Epithelial cell of esophagus (primary cell): ENCODE results near the gene TTC7B.
"Not testable (repeated sequence)": the region's sequence is repeated elsewhere in the genome, so short reads cannot be mapped to it uniquely, and the experiment has no call there.

Source experiments
- DNase-seq: peaks from one replicate; pipeline ENCODE4 v3.0.0; 2010; ENCODE audit warnings: low read depth
- H3K4me3 ChIP-seq: 2 replicates; pipeline ENCODE4 v1.5.1; 2011; ENCODE audit warnings: mild to moderate bottlenecking, low read length, control low read depth
- CTCF ChIP-seq: IDR thresholded peaks from 2 replicates; pipeline ENCODE4 v1.5.1; 2011; ENCODE audit warnings: low read depth, mild to moderate bottlenecking, low read length, control low read depth, inconsistent platforms; ENCODE audit not compliant: insufficient read depth; ENCODE audit errors: missing control alignments

TTC7B gene

GRCh38 chr14:90815822-90816662 is at the start of gene TTC7B:
Gene TTC7B (minus strand): TSS chr14:90816430. CDS start chr14:90816295, 135 bp downstream.
- peak within 1 kb of the TSS; percentile 55 for H3K4me3 ChIP-seq
- peak; percentile 22 for TF ChIP-seq CTCF
- peak; percentile 23 for DNase-seq

GRCh38 chr14:90864741-90865140 is 48.5 kb upstream of the TTC7B start:
- no peak for TF ChIP-seq CTCF
- H3K4me3 ChIP-seq = no peak overlapping the region
- DNase-seq = no peak

- DNase-seq = no peak
- TF ChIP-seq CTCF = no peak
- no peak overlapping the region for H3K4me3 ChIP-seq
Measured at GRCh38 chr14:90858511-90858910, 42.3 kb upstream of the TTC7B start.

GRCh38 chr14:90857866-90858265 is 41.6 kb upstream of the TTC7B start:
- no peak for TF ChIP-seq CTCF

GRCh38 chr14:90856115-90856514 is 39.9 kb upstream of the TTC7B start:
- not testable (repeated sequence) for H3K4me3 ChIP-seq, DNase-seq

More at GRCh38 chr14:90857866-90858265, 41.6 kb upstream of the TTC7B start:
- no peak for DNase-seq
- no peak overlapping the region for H3K4me3 ChIP-seq

GRCh38 chr14:90853116-90853515 is 36.9 kb upstream of the TTC7B start:
- DNase-seq = no peak
- TF ChIP-seq CTCF = no peak
- no peak overlapping the region for H3K4me3 ChIP-seq

- TF ChIP-seq CTCF = no peak
- DNase-seq = no peak
- H3K4me3 ChIP-seq = no peak overlapping the region
Measured at GRCh38 chr14:90851327-90852036, 35.3 kb upstream of the TTC7B start.
